ENCODE data around the gene HPCAL1.

The HPCAL1 gene

GRCh38 chr2:10320933-10321332 is 18.2 kb downstream of the HPCAL1 start:
- POLR2A ChIA-PET = no interaction called here
- no peak for DNase-seq (ENCODE audit: extremely low spot score)
- TF ChIP-seq, protein P1, sequence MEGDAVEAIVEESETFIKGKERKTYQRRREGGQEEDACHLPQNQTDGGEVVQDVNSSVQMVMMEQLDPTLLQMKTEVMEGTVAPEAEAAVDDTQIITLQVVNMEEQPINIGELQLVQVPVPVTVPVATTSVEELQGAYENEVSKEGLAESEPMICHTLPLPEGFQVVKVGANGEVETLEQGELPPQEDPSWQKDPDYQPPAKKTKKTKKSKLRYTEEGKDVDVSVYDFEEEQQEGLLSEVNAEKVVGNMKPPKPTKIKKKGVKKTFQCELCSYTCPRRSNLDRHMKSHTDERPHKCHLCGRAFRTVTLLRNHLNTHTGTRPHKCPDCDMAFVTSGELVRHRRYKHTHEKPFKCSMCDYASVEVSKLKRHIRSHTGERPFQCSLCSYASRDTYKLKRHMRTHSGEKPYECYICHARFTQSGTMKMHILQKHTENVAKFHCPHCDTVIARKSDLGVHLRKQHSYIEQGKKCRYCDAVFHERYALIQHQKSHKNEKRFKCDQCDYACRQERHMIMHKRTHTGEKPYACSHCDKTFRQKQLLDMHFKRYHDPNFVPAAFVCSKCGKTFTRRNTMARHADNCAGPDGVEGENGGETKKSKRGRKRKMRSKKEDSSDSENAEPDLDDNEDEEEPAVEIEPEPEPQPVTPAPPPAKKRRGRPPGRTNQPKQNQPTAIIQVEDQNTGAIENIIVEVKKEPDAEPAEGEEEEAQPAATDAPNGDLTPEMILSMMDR (IDR thresholded peaks at IDR 0.05; ENCODE audit: control extremely low read depth, extremely low read depth, low read depth, missing control alignments) = no peak
- CTCF ChIA-PET = no interaction called here

DNA sequence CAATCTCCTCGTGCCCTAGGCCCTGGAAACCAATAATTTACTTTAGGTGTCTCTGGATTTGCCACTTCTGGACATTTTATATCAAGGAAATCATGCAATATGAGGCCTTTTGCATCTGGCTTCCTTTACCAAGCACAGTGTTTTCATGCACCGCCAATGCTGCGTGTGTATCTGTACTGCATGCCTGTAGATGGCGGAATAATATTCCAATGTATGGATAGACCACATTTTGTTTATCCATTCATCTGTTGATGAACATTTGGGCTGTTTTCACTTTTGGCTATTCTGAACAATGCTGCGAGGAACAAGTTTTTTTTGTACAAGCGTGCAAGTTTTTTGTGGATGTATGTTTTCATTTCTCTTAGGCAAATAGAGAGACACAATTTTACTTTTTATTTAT is 18.9 kb downstream of the HPCAL1 start:
- ChIA-PET POLR2A (no interaction called here), CTCF (interaction anchor here (1.3 kb wide), 1 partner anchor 19 kb away, joined by 3 read pairs; the partner anchor contains the start of gene HPCAL1)
- TF ChIP-seq, protein P1 (IDR thresholded peaks at IDR 0.05; ENCODE audit: control extremely low read depth, extremely low read depth, low read depth, missing control alignments) = no peak
- DNase-seq (ENCODE audit: extremely low spot score) = no peak

DNA sequence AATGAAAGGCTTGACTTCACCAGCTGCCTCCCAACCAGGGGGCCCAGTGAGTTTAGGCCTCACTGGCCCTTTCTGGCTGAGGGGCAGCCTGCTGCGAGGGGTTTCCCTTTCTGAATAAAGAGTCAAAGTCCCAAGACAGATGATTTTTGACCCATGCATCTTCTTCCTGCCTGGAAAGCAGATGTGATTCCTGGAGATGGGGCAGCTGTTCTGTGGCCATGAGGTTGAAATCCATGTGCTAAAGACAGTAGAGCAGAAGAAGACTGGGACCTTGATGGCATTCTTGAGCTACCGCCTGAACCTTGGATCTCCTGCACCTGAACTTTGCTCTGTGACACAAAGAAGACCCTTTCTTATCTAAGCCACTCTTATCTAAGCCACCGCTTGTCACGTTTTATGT is 19.8 kb downstream of the HPCAL1 start:
- ChIA-PET POLR2A (no interaction called here), CTCF (interaction anchor here (1.1 to 1.3 kb wide), 3 partner anchors 20 to 112 kb away, joined by 3 to 4 read pairs (median 3); partner anchors contain the start of gene HPCAL1)
- DNase-seq (ENCODE audit: extremely low spot score) = no peak
- TF ChIP-seq, protein P1 (IDR thresholded peaks at IDR 0.05; ENCODE audit: control extremely low read depth, extremely low read depth, low read depth, missing control alignments) = no peak

DNA sequence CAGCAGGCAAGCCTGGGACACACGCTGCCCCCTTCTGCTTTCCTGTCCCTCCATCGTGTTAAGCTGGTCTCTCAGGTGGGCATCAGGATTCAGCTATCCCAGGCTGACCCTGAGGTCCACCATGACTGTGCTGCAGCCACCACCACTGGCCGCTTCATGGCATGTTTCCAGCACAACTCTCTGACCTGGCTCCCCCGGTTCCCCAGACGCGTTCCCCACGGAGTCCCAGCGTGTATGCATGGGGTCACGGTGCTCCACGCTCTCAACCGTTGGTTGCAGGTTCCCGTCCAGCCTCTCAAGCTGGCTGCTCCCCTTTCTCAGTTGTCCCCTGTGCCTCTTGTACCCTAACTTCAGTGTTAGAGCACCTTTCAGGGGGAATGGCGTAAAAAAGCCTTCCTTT is 20.3 kb downstream of the HPCAL1 start:
- TF ChIP-seq, protein P1 (IDR thresholded peaks at IDR 0.05; ENCODE audit: control extremely low read depth, extremely low read depth, low read depth, missing control alignments) = no peak
- POLR2A ChIA-PET = no interaction called here
- CTCF ChIA-PET = interaction anchor here (1.1 to 1.2 kb wide), 2 partner anchors 85 to 112 kb away, joined by 3 to 4 read pairs; no protein-coding TSS in a partner anchor

DNA sequence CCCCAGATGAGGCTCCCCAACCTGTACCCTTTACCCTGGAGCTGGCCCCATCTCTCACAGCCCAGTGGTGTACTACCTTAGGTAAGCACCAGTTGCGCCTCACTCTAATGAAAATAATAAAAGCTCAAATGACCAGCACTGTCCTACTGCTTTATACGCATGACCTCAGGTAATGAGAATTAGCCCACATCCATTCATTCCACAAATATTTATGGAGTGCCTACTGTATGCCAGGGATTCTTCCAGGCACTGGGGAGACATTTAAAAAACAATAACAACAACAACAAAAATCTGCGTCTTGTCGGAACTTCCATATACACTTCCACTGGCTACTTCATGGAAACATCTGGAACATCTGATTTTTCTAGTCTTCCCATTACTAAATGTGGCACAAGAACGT is 20.8 kb downstream of the HPCAL1 start:
- no peak for DNase-seq (ENCODE audit: extremely low spot score)
- CTCF ChIA-PET = interaction anchor here (0.6 to 1.2 kb wide), 4 partner anchors 40 to 198 kb away, joined by 3 to 4 read pairs (median 3); no protein-coding TSS in a partner anchor
- POLR2A ChIA-PET = no interaction called here
- TF ChIP-seq, protein P1 (IDR thresholded peaks at IDR 0.05; ENCODE audit: control extremely low read depth, extremely low read depth, low read depth, missing control alignments) = no peak

More for the DNA sequence above, 20.3 kb downstream of the HPCAL1 start:
- no peak for DNase-seq (ENCODE audit: extremely low spot score)

GRCh38 chr2:10324095-10324832 is 21.6 kb downstream of the HPCAL1 start:
- CTCF ChIA-PET = interaction anchor here (0.6 to 1.4 kb wide), 3 partner anchors 39 to 199 kb away, joined by 3 read pairs; no protein-coding TSS in a partner anchor
- POLR2A ChIA-PET = no interaction called here
- TF ChIP-seq, protein P1 (IDR thresholded peaks at IDR 0.05; ENCODE audit: control extremely low read depth, extremely low read depth, low read depth, missing control alignments) = no peak
- no peak for DNase-seq (ENCODE audit: extremely low spot score)

All from GM10248 (cell line).